ENCODE results near the gene FMR1. TPM values are rescaled to one million over a fixed set of nuclear protein-coding genes. Genes with fewer than 3 reads are reported as not detected.
A peak's percentile ranks its signal among the peaks of the same experiment; 100 is the strongest.

The FMR1 gene
- polyA plus RNA-seq, 1 donor = 103 TPM

- DNase-seq = peak in 1 of 2 donors; percentile 56
- Histone ChIP-seq H3K4me3 (ENCODE audit: low read length) (peak overlapping the region; percentile 98), H3K9me3 (ENCODE audit: control insufficient read depth, low read depth, low read length) (no peaks in the 10 kb centered on the region), H3K4me1 (ENCODE audit: control insufficient read depth, insufficient read depth, low read length) (peaks cover 33% of the 10 kb centered on the region), H3K36me3 (ENCODE audit: control insufficient read depth, insufficient read depth, low read length) (no peaks in the 10 kb centered on the region), H3K27ac (ENCODE audit: low read length) (peak overlapping the region; percentile 100), H3K27me3 (ENCODE audit: control insufficient read depth, insufficient read depth, low read length) (no peaks in the 10 kb centered on the region)
- WGBS (ENCODE audit: insufficient coverage, low lambda C conversion rate) = no CpG with 5 or more reads among the region's 3 CpGs
These were observed 2.9 kb downstream of the FMR1 start for GRCh38 chrX:147914591-147914990.

GRCh38 chrX:147916375-147916968 lies 4.8 kb downstream of the FMR1 start:
- no peak overlapping the region for H3K4me3 ChIP-seq (ENCODE audit: low read length)
- DNase-seq = no peak
- peak overlapping the region; percentile 100 for H3K27ac ChIP-seq (ENCODE audit: low read length)
- no peaks in the 10 kb centered on the region for H3K9me3 ChIP-seq (ENCODE audit: control insufficient read depth, low read depth, low read length)
- H3K27me3 ChIP-seq (ENCODE audit: control insufficient read depth, insufficient read depth, low read length) = no peaks in the 10 kb centered on the region
- H3K4me1 ChIP-seq (ENCODE audit: control insufficient read depth, insufficient read depth, low read length) = peaks cover 23% of the 10 kb centered on the region
- 100% methylated on average over 1 of the region's 6 CpGs for WGBS (ENCODE audit: insufficient coverage, low lambda C conversion rate)
- no peaks in the 10 kb centered on the region for H3K36me3 ChIP-seq (ENCODE audit: control insufficient read depth, insufficient read depth, low read length)

GRCh38 chrX:147917700-147918695 lies 6.3 kb downstream of the FMR1 start:
- Histone ChIP-seq H3K4me3 (ENCODE audit: low read length) (no peak overlapping the region), H3K27me3 (ENCODE audit: control insufficient read depth, insufficient read depth, low read length) (no peaks in the 10 kb centered on the region), H3K4me1 (ENCODE audit: control insufficient read depth, insufficient read depth, low read length) (peaks cover 23% of the 10 kb centered on the region), H3K27ac (ENCODE audit: low read length) (peak overlapping the region; percentile 2), H3K36me3 (ENCODE audit: control insufficient read depth, insufficient read depth, low read length) (no peaks in the 10 kb centered on the region), H3K9me3 (ENCODE audit: control insufficient read depth, low read depth, low read length) (no peaks in the 10 kb centered on the region)
- WGBS (ENCODE audit: insufficient coverage, low lambda C conversion rate) = no CpG with 5 or more reads among the region's 10 CpGs
- no peak for DNase-seq

- WGBS (ENCODE audit: insufficient coverage, low lambda C conversion rate) = 50% methylated on average over 2 of the region's 3 CpGs
- peaks cover 23% of the 10 kb centered on the region for H3K4me1 ChIP-seq (ENCODE audit: control insufficient read depth, insufficient read depth, low read length)
- no peaks in the 10 kb centered on the region for H3K27me3 ChIP-seq (ENCODE audit: control insufficient read depth, insufficient read depth, low read length)
- no peak overlapping the region for H3K4me3 ChIP-seq (ENCODE audit: low read length)
- no peaks in the 10 kb centered on the region for H3K9me3 ChIP-seq (ENCODE audit: control insufficient read depth, low read depth, low read length)
- DNase-seq = no peak
- no peak overlapping the region for H3K27ac ChIP-seq (ENCODE audit: low read length)
- peaks cover under 1% of the 10 kb centered on the region for H3K36me3 ChIP-seq (ENCODE audit: control insufficient read depth, insufficient read depth, low read length)
These were observed 8.5 kb downstream of the FMR1 start for GRCh38 chrX:147920161-147920666.

GRCh38 chrX:147923605-147924004 lies 11.9 kb downstream of the FMR1 start:
- Histone ChIP-seq H3K9me3 (ENCODE audit: control insufficient read depth, low read depth, low read length) (no peaks in the 10 kb centered on the region), H3K4me1 (ENCODE audit: control insufficient read depth, insufficient read depth, low read length) (peaks cover 13% of the 10 kb centered on the region), H3K4me3 (ENCODE audit: low read length) (no peak overlapping the region), H3K36me3 (ENCODE audit: control insufficient read depth, insufficient read depth, low read length) (peaks cover 7% of the 10 kb centered on the region), H3K27me3 (ENCODE audit: control insufficient read depth, insufficient read depth, low read length) (no peaks in the 10 kb centered on the region), H3K27ac (ENCODE audit: low read length) (no peak overlapping the region)
- DNase-seq = no peak
- no CpG with 5 or more reads among the region's 1 CpG for WGBS (ENCODE audit: insufficient coverage, low lambda C conversion rate)

GRCh38 chrX:147927256-147927655 lies 15.5 kb downstream of the FMR1 start:
- H3K36me3 ChIP-seq (ENCODE audit: control insufficient read depth, insufficient read depth, low read length) = peaks cover 15% of the 10 kb centered on the region
- peak overlapping the region; percentile 82 for H3K27ac ChIP-seq (ENCODE audit: low read length)
- peaks cover 13% of the 10 kb centered on the region for H3K4me1 ChIP-seq (ENCODE audit: control insufficient read depth, insufficient read depth, low read length)
- WGBS (ENCODE audit: insufficient coverage, low lambda C conversion rate) = no CpG with 5 or more reads among the region's 4 CpGs
- no peaks in the 10 kb centered on the region for H3K27me3 ChIP-seq (ENCODE audit: control insufficient read depth, insufficient read depth, low read length)
- no peak overlapping the region for H3K4me3 ChIP-seq (ENCODE audit: low read length)
- no peaks in the 10 kb centered on the region for H3K9me3 ChIP-seq (ENCODE audit: control insufficient read depth, low read depth, low read length)
- peak; percentile 60 to 69 for DNase-seq

- no peak for DNase-seq
- Histone ChIP-seq H3K27ac (ENCODE audit: low read length) (no peak overlapping the region), H3K36me3 (ENCODE audit: control insufficient read depth, insufficient read depth, low read length) (peaks cover 18% of the 10 kb centered on the region), H3K4me1 (ENCODE audit: control insufficient read depth, insufficient read depth, low read length) (no peaks in the 10 kb centered on the region), H3K27me3 (ENCODE audit: control insufficient read depth, insufficient read depth, low read length) (no peaks in the 10 kb centered on the region), H3K4me3 (ENCODE audit: low read length) (no peak overlapping the region), H3K9me3 (ENCODE audit: control insufficient read depth, low read depth, low read length) (no peaks in the 10 kb centered on the region)
- 33% methylated on average over 1 of the region's 1 CpG for WGBS (ENCODE audit: insufficient coverage, low lambda C conversion rate)
These were observed 22.1 kb downstream of the FMR1 start for GRCh38 chrX:147933815-147934214.

- Histone ChIP-seq H3K36me3 (ENCODE audit: control insufficient read depth, insufficient read depth, low read length) (peaks cover 15% of the 10 kb centered on the region), H3K27me3 (ENCODE audit: control insufficient read depth, insufficient read depth, low read length) (no peaks in the 10 kb centered on the region), H3K4me3 (ENCODE audit: low read length) (no peak overlapping the region), H3K4me1 (ENCODE audit: control insufficient read depth, insufficient read depth, low read length) (no peaks in the 10 kb centered on the region), H3K9me3 (ENCODE audit: control insufficient read depth, low read depth, low read length) (no peaks in the 10 kb centered on the region), H3K27ac (ENCODE audit: low read length) (no peak overlapping the region)
- DNase-seq = no peak
- no CpG with 5 or more reads among the region's 3 CpGs for WGBS (ENCODE audit: insufficient coverage, low lambda C conversion rate)
These were observed 23.5 kb downstream of the FMR1 start for GRCh38 chrX:147935156-147935758.

- no peak for DNase-seq
- no peaks in the 10 kb centered on the region for H3K9me3 ChIP-seq (ENCODE audit: control insufficient read depth, low read depth, low read length)
- peaks cover 2% of the 10 kb centered on the region for H3K4me1 ChIP-seq (ENCODE audit: control insufficient read depth, insufficient read depth, low read length)
- H3K4me3 ChIP-seq (ENCODE audit: low read length) = no peak overlapping the region
- no peaks in the 10 kb centered on the region for H3K27me3 ChIP-seq (ENCODE audit: control insufficient read depth, insufficient read depth, low read length)
- H3K27ac ChIP-seq (ENCODE audit: low read length) = no peak overlapping the region
- WGBS (ENCODE audit: insufficient coverage, low lambda C conversion rate) = no CpG with 5 or more reads among the region's 5 CpGs
- H3K36me3 ChIP-seq (ENCODE audit: control insufficient read depth, insufficient read depth, low read length) = peaks cover 35% of the 10 kb centered on the region
These were observed 33.6 kb downstream of the FMR1 start for GRCh38 chrX:147945286-147945685.

- Histone ChIP-seq H3K27ac (ENCODE audit: low read length) (no peak overlapping the region), H3K4me1 (ENCODE audit: control insufficient read depth, insufficient read depth, low read length) (peaks cover 10% of the 10 kb centered on the region), H3K9me3 (ENCODE audit: control insufficient read depth, low read depth, low read length) (no peaks in the 10 kb centered on the region), H3K27me3 (ENCODE audit: control insufficient read depth, insufficient read depth, low read length) (no peaks in the 10 kb centered on the region), H3K36me3 (ENCODE audit: control insufficient read depth, insufficient read depth, low read length) (peaks cover 24% of the 10 kb centered on the region), H3K4me3 (ENCODE audit: low read length) (no peak overlapping the region)
- 100% methylated on average over 1 of the region's 7 CpGs for WGBS (ENCODE audit: insufficient coverage, low lambda C conversion rate)
- DNase-seq = no peak
These were observed 36.8 kb downstream of the FMR1 start for GRCh38 chrX:147948531-147948930.

Measured in large intestine (tissue), 3 donors.